HepG2 (cell line): ENCODE results near the gene RAB3A. TPM values are rescaled to one million over a fixed set of nuclear protein-coding genes. Genes with fewer than 3 reads are reported as not detected.
A peak's percentile ranks its signal among the peaks of the same experiment; 100 is the strongest.

Source experiments
- KLF12 ChIP-seq: sonication (generic); formaldehyde crosslinking; IDR thresholded peaks from 2 replicates; pipeline ENCODE4 v1.4.0; 2020; ENCODE audit warnings: missing genetic modification reagents, borderline replicate concordance
- MNT ChIP-seq: fragments of 450-650 bp; IDR thresholded peaks from 2 replicates; pipeline ENCODE4 v1.6.1; 2016
- MTA3 ChIP-seq: sonication (generic); formaldehyde crosslinking; IDR thresholded peaks from 2 replicates; pipeline ENCODE4 v1.4.0; 2020; ENCODE audit warnings: missing genetic modification reagents
- MXD4 ChIP-seq: IDR thresholded peaks from 2 replicates; pipeline ENCODE4 v1.6.1; 2016; ENCODE audit warnings: mild to moderate bottlenecking, missing biosample characterization, missing genetic modification reagents
- NCOA2 ChIP-seq: sonication (generic); formaldehyde crosslinking; IDR thresholded peaks from 2 replicates; pipeline ENCODE4 v1.8.0; 2022; ENCODE audit warnings: inconsistent platforms
- NFRKB ChIP-seq: fragments of 450-650 bp; IDR thresholded peaks from 2 replicates; pipeline ENCODE4 v1.6.1; 2017
- NRL ChIP-seq: sonication (generic); formaldehyde crosslinking; IDR thresholded peaks from 2 replicates; pipeline ENCODE4 v1.5.0; 2020; ENCODE audit warnings: missing genetic modification reagents, mild to moderate bottlenecking, moderate library complexity, borderline replicate concordance
- SRY ChIP-seq: sonication (generic); formaldehyde crosslinking; IDR thresholded peaks from 2 replicates; pipeline ENCODE4 v1.8.0; 2022; ENCODE audit warnings: mild to moderate bottlenecking, missing genetic modification reagents
- YY1 ChIP-seq: IDR thresholded peaks from 2 replicates; pipeline ENCODE4 v1.6.1; 2011; ENCODE audit warnings: low read length, low read depth, moderate library complexity, mild to moderate bottlenecking; ENCODE audit not compliant: insufficient read depth, insufficient replicate concordance
- ZBED4 ChIP-seq: sonication (generic); formaldehyde crosslinking; IDR thresholded peaks from 2 replicates; pipeline ENCODE4 v1.4.0; 2020; ENCODE audit warnings: missing genetic modification reagents, borderline replicate concordance
- ZFP36L2 ChIP-seq: sonication (generic); formaldehyde crosslinking; IDR thresholded peaks from 2 replicates; pipeline ENCODE4 v1.4.0; 2020; ENCODE audit warnings: missing genetic modification reagents
- ZNF101 ChIP-seq: sonication (generic); formaldehyde crosslinking; IDR thresholded peaks from 2 replicates; pipeline ENCODE4 v1.4.0; 2020; ENCODE audit warnings: mild to moderate bottlenecking, low read depth, missing genetic modification reagents, borderline replicate concordance
- ZNF44 ChIP-seq: sonication (generic); formaldehyde crosslinking; IDR thresholded peaks from 2 replicates; pipeline ENCODE4 v1.5.1; 2020; ENCODE audit warnings: mild to moderate bottlenecking, missing genetic modification reagents
- ZNF550 ChIP-seq: sonication (generic); formaldehyde crosslinking; IDR thresholded peaks from 2 replicates; pipeline ENCODE4 v1.4.0; 2020; ENCODE audit warnings: mild to moderate bottlenecking, missing genetic modification reagents, borderline replicate concordance
- ZNF567 ChIP-seq: sonication (generic); formaldehyde crosslinking; IDR thresholded peaks from 2 replicates; pipeline ENCODE4 v1.8.1; 2023; ENCODE audit warnings: mild to moderate bottlenecking, missing genetic modification reagents, borderline replicate concordance
- ZNF652 ChIP-seq: IDR thresholded peaks from 2 replicates; pipeline ENCODE4 v1.6.1; 2016; ENCODE audit warnings: low read depth, borderline replicate concordance
- polyA plus RNA-seq, 8 experiments: library from polyadenylated mRNA; depleted of rRNA in 3 of 8; stranded (reverse) in 7 of 8; unstranded in 1 of 8; fragments of >200 nt; fragmentation: Illumina TruSeq in 4 of 8; extraction: Trizol in 4 of 8; gene quantifications; 2 replicates each; pipeline versions ENCODE4 v1.2.1 to v1.2.3, GENCODE V29; 2011 to 2016; ENCODE audit warnings: low read depth in 4 of 8, missing spikeins in 1 of 8, mixed read lengths in 1 of 8; ENCODE audit not compliant: insufficient read depth in 1 of 8
- total RNA-seq, 5 experiments: library from RNA; depleted of rRNA; stranded (reverse); fragments of >200 nt; fragmentation: Illumina TruSeq; extraction: Trizol; gene quantifications; 2 replicates each; pipeline ENCODE4 v1.2.3, GENCODE V29; 2016; ENCODE audit warnings: low read depth in 1 of 5
- TF ChIP-seq, protein P1 (sequence below): sonication (generic); formaldehyde crosslinking; IDR thresholded peaks from 2 replicates; pipeline ENCODE4 v1.4.0; 2020; ENCODE audit warnings: mild to moderate bottlenecking, missing genetic modification reagents
- TF ChIP-seq, protein P2 (sequence below): sonication (generic); formaldehyde crosslinking; IDR thresholded peaks from 2 replicates; pipeline ENCODE4 v1.5.0; 2020; ENCODE audit warnings: mild to moderate bottlenecking, low read depth, missing genetic modification reagents, borderline replicate concordance

RAB3A gene
- total and polyA plus RNA-seq, 2 of the 13 experiments (the other 11 are each of a cell fraction or from before 2014, with no cell fraction given): 0.58 to 0.98 TPM

GRCh38 chr19:18208098-18208951 is 4.5 kb upstream of the RAB3A start (continued):
- 0 out of 2 replicates have a peak, but pooled peaks have one; percentile 24 for TF ChIP-seq MXD4
- TF ChIP-seq, protein P1, sequence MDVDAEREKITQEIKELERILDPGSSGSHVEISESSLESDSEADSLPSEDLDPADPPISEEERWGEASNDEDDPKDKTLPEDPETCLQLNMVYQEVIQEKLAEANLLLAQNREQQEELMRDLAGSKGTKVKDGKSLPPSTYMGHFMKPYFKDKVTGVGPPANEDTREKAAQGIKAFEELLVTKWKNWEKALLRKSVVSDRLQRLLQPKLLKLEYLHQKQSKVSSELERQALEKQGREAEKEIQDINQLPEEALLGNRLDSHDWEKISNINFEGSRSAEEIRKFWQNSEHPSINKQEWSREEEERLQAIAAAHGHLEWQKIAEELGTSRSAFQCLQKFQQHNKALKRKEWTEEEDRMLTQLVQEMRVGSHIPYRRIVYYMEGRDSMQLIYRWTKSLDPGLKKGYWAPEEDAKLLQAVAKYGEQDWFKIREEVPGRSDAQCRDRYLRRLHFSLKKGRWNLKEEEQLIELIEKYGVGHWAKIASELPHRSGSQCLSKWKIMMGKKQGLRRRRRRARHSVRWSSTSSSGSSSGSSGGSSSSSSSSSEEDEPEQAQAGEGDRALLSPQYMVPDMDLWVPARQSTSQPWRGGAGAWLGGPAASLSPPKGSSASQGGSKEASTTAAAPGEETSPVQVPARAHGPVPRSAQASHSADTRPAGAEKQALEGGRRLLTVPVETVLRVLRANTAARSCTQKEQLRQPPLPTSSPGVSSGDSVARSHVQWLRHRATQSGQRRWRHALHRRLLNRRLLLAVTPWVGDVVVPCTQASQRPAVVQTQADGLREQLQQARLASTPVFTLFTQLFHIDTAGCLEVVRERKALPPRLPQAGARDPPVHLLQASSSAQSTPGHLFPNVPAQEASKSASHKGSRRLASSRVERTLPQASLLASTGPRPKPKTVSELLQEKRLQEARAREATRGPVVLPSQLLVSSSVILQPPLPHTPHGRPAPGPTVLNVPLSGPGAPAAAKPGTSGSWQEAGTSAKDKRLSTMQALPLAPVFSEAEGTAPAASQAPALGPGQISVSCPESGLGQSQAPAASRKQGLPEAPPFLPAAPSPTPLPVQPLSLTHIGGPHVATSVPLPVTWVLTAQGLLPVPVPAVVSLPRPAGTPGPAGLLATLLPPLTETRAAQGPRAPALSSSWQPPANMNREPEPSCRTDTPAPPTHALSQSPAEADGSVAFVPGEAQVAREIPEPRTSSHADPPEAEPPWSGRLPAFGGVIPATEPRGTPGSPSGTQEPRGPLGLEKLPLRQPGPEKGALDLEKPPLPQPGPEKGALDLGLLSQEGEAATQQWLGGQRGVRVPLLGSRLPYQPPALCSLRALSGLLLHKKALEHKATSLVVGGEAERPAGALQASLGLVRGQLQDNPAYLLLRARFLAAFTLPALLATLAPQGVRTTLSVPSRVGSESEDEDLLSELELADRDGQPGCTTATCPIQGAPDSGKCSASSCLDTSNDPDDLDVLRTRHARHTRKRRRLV: no peak
- no peak for TF ChIP-seq NFRKB
- TF ChIP-seq NRL (CRISPR knock-in tag): no peak
- TF ChIP-seq, protein P2, sequence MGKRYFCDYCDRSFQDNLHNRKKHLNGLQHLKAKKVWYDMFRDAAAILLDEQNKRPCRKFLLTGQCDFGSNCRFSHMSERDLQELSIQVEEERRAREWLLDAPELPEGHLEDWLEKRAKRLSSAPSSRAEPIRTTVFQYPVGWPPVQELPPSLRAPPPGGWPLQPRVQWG (CRISPR knock-in tag): no peak
- TF ChIP-seq NCOA2 (CRISPR knock-in tag): no peak
- TF ChIP-seq MNT: no peak
- TF ChIP-seq ZFP36L2 (CRISPR knock-in tag): no peak
- no peak for TF ChIP-seq MTA3
- TF ChIP-seq ZNF550 (CRISPR knock-in tag): no peak
- TF ChIP-seq KLF12 (CRISPR knock-in tag): no peak
- TF ChIP-seq SRY: no peak
- TF ChIP-seq ZBED4 (CRISPR knock-in tag): no peak
- no peak for TF ChIP-seq ZNF44 (CRISPR knock-in tag)
- TF ChIP-seq ZNF101 (CRISPR knock-in tag): no peak
- TF ChIP-seq ZNF652 (CRISPR knock-in tag): no peak
- no peak for TF ChIP-seq YY1
- no peak for TF ChIP-seq ZNF567 (CRISPR knock-in tag)
